ENCODE results near the gene PRR12.

PRR12 gene

DNA sequence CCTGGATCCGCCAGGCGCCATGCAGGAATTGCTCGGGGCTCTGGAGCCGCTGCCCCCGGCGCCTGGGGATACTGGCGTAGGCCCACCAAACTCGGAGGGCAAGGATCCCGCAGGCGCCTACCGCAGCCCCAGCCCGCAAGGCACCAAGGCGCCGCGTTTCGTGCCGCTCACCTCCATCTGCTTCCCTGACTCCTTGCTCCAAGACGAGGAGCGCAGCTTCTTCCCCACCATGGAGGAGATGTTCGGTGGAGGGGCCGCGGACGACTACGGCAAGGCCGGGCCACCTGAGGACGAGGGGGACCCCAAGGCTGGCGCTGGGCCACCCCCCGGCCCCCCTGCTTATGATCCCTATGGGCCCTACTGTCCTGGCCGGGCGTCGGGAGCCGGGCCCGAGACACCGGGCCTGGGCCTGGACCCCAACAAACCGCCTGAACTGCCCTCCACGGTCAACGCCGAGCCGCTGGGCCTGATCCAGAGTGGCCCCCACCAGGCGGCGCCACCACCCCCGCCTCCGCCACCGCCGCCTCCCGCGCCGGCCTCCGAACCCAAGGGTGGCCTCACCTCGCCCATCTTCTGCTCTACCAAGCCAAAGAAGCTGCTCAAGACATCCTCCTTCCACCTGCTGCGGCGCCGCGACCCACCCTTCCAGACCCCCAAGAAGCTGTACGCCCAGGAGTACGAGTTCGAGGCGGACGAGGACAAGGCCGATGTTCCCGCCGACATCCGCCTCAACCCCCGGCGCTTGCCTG, 6.1 kb downstream of the PRR12 start:
- no peak for TF ChIP-seq YY1 (IDR thresholded peaks at IDR 0.05; ENCODE audit: insufficient read depth, insufficient read length)
- no peak for TF ChIP-seq SUZ12 (IDR thresholded peaks at IDR 0.05; ENCODE audit: extremely low read depth, insufficient read depth, insufficient read length)
- TF ChIP-seq ZNF274 (IDR thresholded peaks at IDR 0.05; ENCODE audit: low read depth, low read length), result no peak
- no peaks in the 10 kb centered on the region for H3K9me3 ChIP-seq (ENCODE audit: insufficient read depth, low read length)
- no peaks in the 10 kb centered on the region for H3K27me3 ChIP-seq (ENCODE audit: insufficient read depth, insufficient read length)
- no peak overlapping the region for H3K9ac ChIP-seq (ENCODE audit: insufficient read length, low read depth)
- no peaks in the 10 kb centered on the region for H3K4me1 ChIP-seq (ENCODE audit: insufficient read depth, insufficient read length)
- no peak overlapping the region for H3K4me3 ChIP-seq (ENCODE audit: insufficient read length, low read depth)
- no peak for DNase-seq (ENCODE audit: low read depth, low spot score)
- peaks cover 69% of the 10 kb centered on the region for H3K36me3 ChIP-seq (ENCODE audit: insufficient read depth, insufficient read length, low read length)

DNA sequence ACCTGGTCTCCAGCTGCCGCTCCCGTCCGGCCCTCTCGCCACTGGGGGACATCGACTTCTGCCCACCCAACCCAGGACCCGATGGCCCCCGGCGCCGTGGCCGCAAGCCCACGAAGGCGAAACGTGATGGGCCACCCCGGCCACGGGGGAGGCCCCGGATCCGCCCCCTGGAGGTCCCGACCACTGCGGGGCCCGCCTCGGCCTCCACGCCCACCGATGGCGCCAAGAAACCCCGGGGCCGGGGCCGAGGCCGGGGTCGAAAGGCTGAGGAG, 6.7 kb downstream of the PRR12 start:
- Histone ChIP-seq H3K9me3 (ENCODE audit: insufficient read depth, low read length) (no peaks in the 10 kb centered on the region), H3K4me1 (ENCODE audit: insufficient read depth, insufficient read length) (no peaks in the 10 kb centered on the region), H3K27me3 (ENCODE audit: insufficient read depth, insufficient read length) (no peaks in the 10 kb centered on the region), H3K9ac (ENCODE audit: insufficient read length, low read depth) (no peak overlapping the region), H3K4me3 (ENCODE audit: insufficient read length, low read depth) (no peak overlapping the region), H3K36me3 (ENCODE audit: insufficient read depth, insufficient read length, low read length) (peaks cover 74% of the 10 kb centered on the region)
- TF ChIP-seq SUZ12 (IDR thresholded peaks at IDR 0.05; ENCODE audit: extremely low read depth, insufficient read depth, insufficient read length) (no peak), YY1 (IDR thresholded peaks at IDR 0.05; ENCODE audit: insufficient read depth, insufficient read length) (no peak), ZNF274 (IDR thresholded peaks at IDR 0.05; ENCODE audit: low read depth, low read length) (no peak)
- DNase-seq (ENCODE audit: low read depth, low spot score), result no peak

DNA sequence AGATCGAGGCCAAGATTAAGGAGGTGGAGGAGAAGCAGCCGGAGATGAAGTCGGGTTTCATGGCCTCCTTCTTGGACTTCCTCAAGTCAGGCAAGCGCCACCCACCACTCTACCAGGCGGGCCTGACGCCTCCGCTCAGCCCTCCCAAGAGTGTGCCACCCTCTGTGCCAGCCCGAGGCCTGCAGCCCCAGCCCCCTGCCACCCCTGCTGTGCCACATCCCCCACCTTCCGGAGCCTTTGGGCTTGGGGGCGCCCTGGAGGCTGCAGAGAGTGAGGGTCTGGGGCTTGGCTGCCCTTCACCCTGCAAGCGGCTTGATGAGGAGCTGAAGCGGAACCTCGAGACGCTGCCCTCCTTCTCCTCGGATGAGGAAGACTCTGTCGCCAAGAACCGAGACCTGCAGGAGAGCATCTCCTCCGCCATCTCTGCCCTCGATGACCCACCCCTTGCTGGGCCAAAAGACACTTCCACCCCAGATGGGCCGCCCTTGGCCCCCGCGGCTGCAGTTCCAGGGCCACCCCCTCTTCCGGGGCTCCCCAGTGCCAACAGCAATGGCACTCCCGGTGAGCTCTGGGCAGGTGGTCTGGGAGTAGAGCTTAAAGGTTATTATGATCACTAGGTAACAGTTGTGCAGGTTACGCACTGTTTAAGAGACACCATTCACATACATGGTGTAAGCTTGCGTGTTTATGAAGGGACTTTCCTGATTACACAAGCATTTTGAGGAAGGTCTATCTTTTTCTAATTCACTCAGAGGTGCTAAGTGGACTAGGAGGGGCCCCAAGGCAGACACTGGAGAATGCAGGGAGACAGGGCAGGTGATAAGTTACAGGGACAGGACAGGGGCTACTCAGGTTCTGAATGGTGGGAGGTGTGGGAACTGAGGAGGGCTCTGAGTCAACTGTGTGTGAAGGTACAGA, 8.7 kb downstream of the PRR12 start:
- H3K9ac ChIP-seq (ENCODE audit: insufficient read length, low read depth), result no peak overlapping the region
- no peaks in the 10 kb centered on the region for H3K9me3 ChIP-seq (ENCODE audit: insufficient read depth, low read length)
- no peak for DNase-seq (ENCODE audit: low read depth, low spot score)
- TF ChIP-seq SUZ12 (IDR thresholded peaks at IDR 0.05; ENCODE audit: extremely low read depth, insufficient read depth, insufficient read length) (no peak), ZNF274 (IDR thresholded peaks at IDR 0.05; ENCODE audit: low read depth, low read length) (no peak), YY1 (IDR thresholded peaks at IDR 0.05; ENCODE audit: insufficient read depth, insufficient read length) (no peak)
- no peak overlapping the region for H3K4me3 ChIP-seq (ENCODE audit: insufficient read length, low read depth)
- no peaks in the 10 kb centered on the region for H3K27me3 ChIP-seq (ENCODE audit: insufficient read depth, insufficient read length)
- peaks cover 81% of the 10 kb centered on the region for H3K36me3 ChIP-seq (ENCODE audit: insufficient read depth, insufficient read length, low read length)
- H3K4me1 ChIP-seq (ENCODE audit: insufficient read depth, insufficient read length), result no peaks in the 10 kb centered on the region

DNA sequence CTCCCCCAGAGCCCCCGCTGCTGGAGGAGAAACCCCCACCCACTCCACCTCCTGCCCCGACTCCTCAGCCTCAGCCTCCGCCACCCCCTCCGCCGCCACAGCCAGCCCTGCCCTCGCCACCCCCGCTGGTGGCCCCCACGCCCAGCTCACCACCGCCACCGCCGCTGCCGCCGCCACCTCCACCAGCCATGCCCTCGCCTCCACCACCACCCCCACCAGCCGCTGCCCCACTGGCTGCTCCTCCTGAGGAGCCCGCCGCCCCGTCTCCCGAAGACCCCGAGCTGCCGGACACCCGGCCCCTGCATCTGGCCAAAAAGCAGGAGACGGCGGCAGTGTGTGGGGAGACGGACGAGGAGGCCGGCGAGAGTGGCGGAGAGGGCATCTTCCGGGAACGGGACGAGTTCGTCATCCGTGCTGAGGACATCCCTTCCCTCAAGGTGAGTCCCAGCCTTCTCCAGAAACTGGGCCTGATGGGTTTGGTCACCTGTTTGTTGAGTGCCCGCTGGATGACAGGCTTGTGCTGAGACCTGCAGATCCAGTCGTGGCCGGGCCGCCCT, 10.6 kb downstream of the PRR12 start:
- Histone ChIP-seq H3K4me3 (ENCODE audit: insufficient read length, low read depth) (no peak overlapping the region), H3K4me1 (ENCODE audit: insufficient read depth, insufficient read length) (no peaks in the 10 kb centered on the region), H3K27me3 (ENCODE audit: insufficient read depth, insufficient read length) (no peaks in the 10 kb centered on the region), H3K9ac (ENCODE audit: insufficient read length, low read depth) (no peak overlapping the region), H3K36me3 (ENCODE audit: insufficient read depth, insufficient read length, low read length) (peaks cover 75% of the 10 kb centered on the region), H3K9me3 (ENCODE audit: insufficient read depth, low read length) (no peaks in the 10 kb centered on the region)
- DNase-seq (ENCODE audit: low read depth, low spot score), result no peak
- TF ChIP-seq SUZ12 (IDR thresholded peaks at IDR 0.05; ENCODE audit: extremely low read depth, insufficient read depth, insufficient read length) (no peak), ZNF274 (IDR thresholded peaks at IDR 0.05; ENCODE audit: low read depth, low read length) (no peak), YY1 (IDR thresholded peaks at IDR 0.05; ENCODE audit: insufficient read depth, insufficient read length) (no peak)

DNA sequence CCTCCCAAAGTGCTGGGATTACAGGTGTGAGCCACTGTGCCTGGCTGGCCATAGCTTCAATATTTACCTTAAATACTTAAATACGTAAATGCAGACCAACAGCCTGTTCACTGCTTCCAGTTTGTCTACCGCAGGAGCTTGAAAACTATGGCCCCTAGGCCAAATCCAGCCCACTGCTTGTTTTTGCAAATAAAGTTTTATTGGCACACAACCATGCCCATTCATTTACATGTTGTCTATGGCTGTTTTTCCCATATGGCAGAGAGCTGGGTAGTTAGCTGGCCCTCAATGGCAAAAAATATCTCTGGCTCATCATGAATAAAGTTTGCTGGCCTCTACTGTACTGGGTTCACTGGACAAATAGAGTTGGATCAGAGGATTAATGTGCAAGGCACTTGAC, 11.8 kb downstream of the PRR12 start:
- TF ChIP-seq ZNF274 (IDR thresholded peaks at IDR 0.05; ENCODE audit: low read depth, low read length) (no peak), SUZ12 (IDR thresholded peaks at IDR 0.05; ENCODE audit: extremely low read depth, insufficient read depth, insufficient read length) (no peak), YY1 (IDR thresholded peaks at IDR 0.05; ENCODE audit: insufficient read depth, insufficient read length) (no peak)
- DNase-seq (ENCODE audit: low read depth, low spot score), result no peak
- Histone ChIP-seq H3K4me1 (ENCODE audit: insufficient read depth, insufficient read length) (no peaks in the 10 kb centered on the region), H3K4me3 (ENCODE audit: insufficient read length, low read depth) (no peak overlapping the region), H3K36me3 (ENCODE audit: insufficient read depth, insufficient read length, low read length) (peaks cover 74% of the 10 kb centered on the region), H3K27me3 (ENCODE audit: insufficient read depth, insufficient read length) (no peaks in the 10 kb centered on the region), H3K9ac (ENCODE audit: insufficient read length, low read depth) (no peak overlapping the region), H3K9me3 (ENCODE audit: insufficient read depth, low read length) (no peaks in the 10 kb centered on the region)

DNA sequence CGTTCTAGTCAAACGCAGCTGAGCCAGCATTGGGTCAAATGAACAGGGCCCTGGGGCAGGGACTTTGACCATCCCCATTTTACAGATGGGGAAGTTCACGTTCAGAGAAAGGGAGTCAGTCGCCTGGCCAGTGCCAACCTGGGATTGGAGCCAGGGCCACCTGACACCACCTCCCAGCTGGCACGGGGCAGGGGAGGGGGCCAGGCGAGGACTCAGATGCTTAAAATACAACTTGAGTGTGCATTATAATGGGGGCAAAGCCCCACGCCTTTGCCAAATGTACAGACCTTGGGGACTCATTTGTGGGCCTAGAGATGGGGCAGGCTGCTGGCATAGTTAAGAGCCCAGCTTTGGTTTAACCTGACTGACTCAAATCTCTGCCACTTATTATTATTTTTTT, 14.6 kb downstream of the PRR12 start:
- TF ChIP-seq SUZ12 (IDR thresholded peaks at IDR 0.05; ENCODE audit: extremely low read depth, insufficient read depth, insufficient read length), result no peak
- Histone ChIP-seq H3K4me3 (ENCODE audit: insufficient read length, low read depth) (no peak overlapping the region), H3K4me1 (ENCODE audit: insufficient read depth, insufficient read length) (no peaks in the 10 kb centered on the region), H3K36me3 (ENCODE audit: insufficient read depth, insufficient read length, low read length) (peaks cover 72% of the 10 kb centered on the region), H3K9me3 (ENCODE audit: insufficient read depth, low read length) (no peaks in the 10 kb centered on the region), H3K27me3 (ENCODE audit: insufficient read depth, insufficient read length) (no peaks in the 10 kb centered on the region), H3K9ac (ENCODE audit: insufficient read length, low read depth) (no peak overlapping the region)
- no peak for DNase-seq (ENCODE audit: low read depth, low spot score)

DNA sequence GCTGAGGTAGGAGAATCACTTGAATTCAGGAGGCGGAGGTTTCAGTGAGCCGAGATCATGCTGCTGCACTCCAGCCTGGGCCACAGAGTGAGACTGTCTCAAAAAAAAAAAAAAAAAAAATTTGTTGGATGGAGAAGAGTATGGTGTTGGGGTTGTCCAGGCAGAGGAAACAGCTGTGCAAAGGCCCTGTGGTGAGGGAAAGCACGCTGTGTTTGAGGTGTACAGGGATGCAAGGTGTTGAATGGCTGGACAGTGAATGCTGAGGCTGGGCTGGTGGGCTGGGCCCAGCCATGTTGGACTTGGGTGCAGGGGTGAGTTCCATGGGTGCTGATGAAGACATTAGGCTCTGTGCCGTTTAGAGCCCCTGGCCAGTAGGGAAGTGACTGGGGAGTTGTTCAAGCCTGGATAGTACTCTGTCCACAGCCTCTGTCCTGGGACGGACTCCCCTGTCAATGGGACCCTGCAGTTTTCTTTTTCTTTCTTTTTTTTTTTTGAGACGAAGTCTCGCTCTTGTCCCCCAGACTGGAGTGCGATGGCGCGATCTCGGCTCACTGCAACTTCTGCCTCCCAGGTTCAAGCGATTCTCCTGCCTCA, 18.6 kb downstream of the PRR12 start:
- Histone ChIP-seq H3K4me1 (ENCODE audit: insufficient read depth, insufficient read length) (peaks cover 2% of the 10 kb centered on the region), H3K27me3 (ENCODE audit: insufficient read depth, insufficient read length) (no peaks in the 10 kb centered on the region), H3K36me3 (ENCODE audit: insufficient read depth, insufficient read length, low read length) (peaks cover 55% of the 10 kb centered on the region), H3K9me3 (ENCODE audit: insufficient read depth, low read length) (no peaks in the 10 kb centered on the region), H3K9ac (ENCODE audit: insufficient read length, low read depth) (no peak overlapping the region), H3K4me3 (ENCODE audit: insufficient read length, low read depth) (no peak overlapping the region)
- TF ChIP-seq SUZ12 (IDR thresholded peaks at IDR 0.05; ENCODE audit: extremely low read depth, insufficient read depth, insufficient read length) (no peak), ZNF274 (IDR thresholded peaks at IDR 0.05; ENCODE audit: low read depth, low read length) (no peak), YY1 (IDR thresholded peaks at IDR 0.05; ENCODE audit: insufficient read depth, insufficient read length) (no peak)
- DNase-seq (ENCODE audit: low read depth, low spot score), result no peak

All from NT2/D1 (cell line).